CD4-positive, alpha-beta T cell (primary cell): ENCODE results near the gene CLHC1. TPM values are rescaled to one million over a fixed set of nuclear protein-coding genes. Genes with fewer than 3 reads are reported as not detected.
A peak's percentile ranks its signal among the peaks of the same experiment; 100 is the strongest.

Source experiments
- ATAC-seq: fragments of 200-7000 bp; cut with Tn5 transposase; one replicate; pipeline ENCODE4 v1.10.0; 2022; ENCODE audit warnings: mild to moderate bottlenecking; ENCODE audit not compliant: poor library complexity
- CTCF ChIA-PET: fragments of 350-600 bp; sonication (Branson Sonifier 250); formaldehyde crosslinking; loops from one replicate; lab custom pipeline; 2021; ENCODE audit warnings: antibody characterized with exemption, inconsistent platforms; lab: Charles Lee
- POLR2A ChIA-PET: fragments of 350-600 bp; sonication (Branson Sonifier 250); formaldehyde crosslinking; loops from one replicate; lab custom pipeline; 2021; ENCODE audit warnings: antibody characterized with exemption, inconsistent platforms; lab: Charles Lee
- DNase-seq, 14 experiments: peaks; one replicate each; pipeline ENCODE4 v3.0.0-alpha.2; 2013 to 2020; ENCODE audit warnings: mixed read lengths in 2 of 14
- H3K27ac ChIP-seq, 2 donors: one replicate each; pipeline versions ENCODE4 v1.5.1 to v1.7.0; 2013; ENCODE audit warnings: low read length in 2 of 2, low read depth in 1 of 2, mild to moderate bottlenecking in 1 of 2
- H3K27me3 ChIP-seq, 2 experiments: 1 replicate in 1 of 2; 2 replicates in 1 of 2; pipeline versions ENCODE4 v1.6.1 to v1.7.0; 2013; ENCODE audit warnings: low read length in 2 of 2, control low read depth in 1 of 2, mild to moderate bottlenecking in 1 of 2, moderate library complexity in 1 of 2; ENCODE audit not compliant: insufficient read depth in 2 of 2, control insufficient read depth in 1 of 2
- H3K36me3 ChIP-seq: one replicate; pipeline ENCODE4 v1.6.1; 2013; ENCODE audit warnings: low read length, control low read depth; ENCODE audit not compliant: insufficient read depth
- H3K4me1 ChIP-seq: one replicate; pipeline ENCODE4 v1.6.1; 2013; ENCODE audit warnings: low read length, control low read depth; ENCODE audit not compliant: insufficient read depth
- H3K4me3 ChIP-seq: one replicate; pipeline ENCODE4 v1.5.1; 2013; ENCODE audit warnings: mild to moderate bottlenecking, low read length, moderate library complexity
- H3K9me3 ChIP-seq, 2 experiments: 1 replicate in 1 of 2; 2 replicates in 1 of 2; pipeline versions ENCODE4 v1.6.1 to v1.7.0; 2013; ENCODE audit warnings: low read length in 2 of 2, mild to moderate bottlenecking in 2 of 2, control low read depth in 1 of 2, moderate library complexity in 1 of 2; ENCODE audit not compliant: control insufficient read depth in 1 of 2, insufficient read depth in 1 of 2
- H3K27ac Mint-ChIP-seq: one replicate; pipeline ENCODE4 v1.8.0; 2020; ENCODE audit warnings: mixed read lengths
- H3K27me3 Mint-ChIP-seq: one replicate; pipeline ENCODE4 v1.8.0; 2021; ENCODE audit warnings: mixed read lengths
- H3K36me3 Mint-ChIP-seq: one replicate; pipeline ENCODE4 v1.8.0; 2021; ENCODE audit warnings: low read depth, mixed read lengths
- H3K4me1 Mint-ChIP-seq: one replicate; pipeline ENCODE4 v1.8.0; 2021; ENCODE audit warnings: low read depth, mixed read lengths
- H3K4me3 Mint-ChIP-seq: one replicate; pipeline ENCODE4 v1.8.0; 2020; ENCODE audit warnings: mild to moderate bottlenecking, mixed read lengths
- H3K9me3 Mint-ChIP-seq: one replicate; pipeline ENCODE4 v1.8.0; 2020; ENCODE audit warnings: mixed read lengths
- intact Hi-C, 2 experiments: fragments of 100-400 bp; cut with DNase I in 1 of 2; cut with micrococcal nuclease in 1 of 2; formaldehyde crosslinking; loops; one replicate each; pipeline versions ENCODE4 v1.15.1 to v1.9.0; 2023 to 2025; cut with DNase I, micrococcal nuclease
- total RNA-seq, 174 experiments: library from RNA in 2 of 174; stranded (reverse) in 2 of 174; gene quantifications; one replicate each; pipeline ENCODE4 v1.2.3 and lab custom pipeline; 2021 to 2026
- TF ChIP-seq, protein P1 (sequence below): fragments of 200-600 bp; IDR thresholded peaks from one replicate; pipeline ENCODE4 v1.8.0; 2022; ENCODE audit warnings: antibody characterized with exemption, mild to moderate bottlenecking

Gene CLHC1
- total RNA-seq, 2 experiments from 2014 or later = 4.4 TPM

DNA sequence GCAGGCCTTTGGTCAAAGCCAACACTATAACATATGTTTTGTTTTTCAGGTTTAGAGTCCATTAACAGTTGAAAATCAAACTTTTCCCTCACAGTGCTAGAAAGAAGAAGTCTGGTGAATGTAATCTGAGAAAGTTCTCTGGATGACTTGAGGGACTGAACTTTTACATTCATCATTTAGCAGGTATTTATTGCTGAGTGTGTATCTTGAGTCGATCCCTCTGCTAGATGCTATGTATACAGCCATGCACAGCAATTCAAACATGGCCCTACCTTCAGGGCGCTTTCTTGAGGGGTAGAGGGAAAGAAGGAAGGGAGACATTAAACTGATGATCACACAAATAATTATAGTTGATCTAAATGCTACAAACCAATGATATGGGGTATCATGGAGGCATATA lies 89.6 kb downstream of the CLHC1 start:
- H3K27me3 Mint-ChIP-seq = no peaks in the 10 kb centered on the region
- H3K27me3 ChIP-seq = no peaks in the 10 kb centered on the region
- DNase-seq (no peak), ATAC-seq (no peak)
- no peaks in the 10 kb centered on the region for H3K36me3 ChIP-seq
- H3K27ac Mint-ChIP-seq = no peak overlapping the region
- CTCF ChIA-PET = no interaction called here
- intact Hi-C loops = no loop called here
- POLR2A ChIA-PET = interaction anchor here (1.8 kb wide), 1 partner anchor 92 kb away, joined by 4 read pairs; the partner anchor contains the start of gene RTN4
- H3K4me1 Mint-ChIP-seq = peaks cover 19% of the 10 kb centered on the region
- TF ChIP-seq, protein P1, sequence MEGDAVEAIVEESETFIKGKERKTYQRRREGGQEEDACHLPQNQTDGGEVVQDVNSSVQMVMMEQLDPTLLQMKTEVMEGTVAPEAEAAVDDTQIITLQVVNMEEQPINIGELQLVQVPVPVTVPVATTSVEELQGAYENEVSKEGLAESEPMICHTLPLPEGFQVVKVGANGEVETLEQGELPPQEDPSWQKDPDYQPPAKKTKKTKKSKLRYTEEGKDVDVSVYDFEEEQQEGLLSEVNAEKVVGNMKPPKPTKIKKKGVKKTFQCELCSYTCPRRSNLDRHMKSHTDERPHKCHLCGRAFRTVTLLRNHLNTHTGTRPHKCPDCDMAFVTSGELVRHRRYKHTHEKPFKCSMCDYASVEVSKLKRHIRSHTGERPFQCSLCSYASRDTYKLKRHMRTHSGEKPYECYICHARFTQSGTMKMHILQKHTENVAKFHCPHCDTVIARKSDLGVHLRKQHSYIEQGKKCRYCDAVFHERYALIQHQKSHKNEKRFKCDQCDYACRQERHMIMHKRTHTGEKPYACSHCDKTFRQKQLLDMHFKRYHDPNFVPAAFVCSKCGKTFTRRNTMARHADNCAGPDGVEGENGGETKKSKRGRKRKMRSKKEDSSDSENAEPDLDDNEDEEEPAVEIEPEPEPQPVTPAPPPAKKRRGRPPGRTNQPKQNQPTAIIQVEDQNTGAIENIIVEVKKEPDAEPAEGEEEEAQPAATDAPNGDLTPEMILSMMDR = no peak
- H3K4me3 ChIP-seq = no peak overlapping the region
- H3K27ac ChIP-seq = no peak overlapping the region
- peaks cover 6% of the 10 kb centered on the region for H3K4me1 ChIP-seq
- no peak overlapping the region for H3K4me3 Mint-ChIP-seq
- H3K9me3 ChIP-seq = no peaks in the 10 kb centered on the region
- no peaks in the 10 kb centered on the region for H3K36me3 Mint-ChIP-seq
- H3K9me3 Mint-ChIP-seq = no peaks in the 10 kb centered on the region

DNA sequence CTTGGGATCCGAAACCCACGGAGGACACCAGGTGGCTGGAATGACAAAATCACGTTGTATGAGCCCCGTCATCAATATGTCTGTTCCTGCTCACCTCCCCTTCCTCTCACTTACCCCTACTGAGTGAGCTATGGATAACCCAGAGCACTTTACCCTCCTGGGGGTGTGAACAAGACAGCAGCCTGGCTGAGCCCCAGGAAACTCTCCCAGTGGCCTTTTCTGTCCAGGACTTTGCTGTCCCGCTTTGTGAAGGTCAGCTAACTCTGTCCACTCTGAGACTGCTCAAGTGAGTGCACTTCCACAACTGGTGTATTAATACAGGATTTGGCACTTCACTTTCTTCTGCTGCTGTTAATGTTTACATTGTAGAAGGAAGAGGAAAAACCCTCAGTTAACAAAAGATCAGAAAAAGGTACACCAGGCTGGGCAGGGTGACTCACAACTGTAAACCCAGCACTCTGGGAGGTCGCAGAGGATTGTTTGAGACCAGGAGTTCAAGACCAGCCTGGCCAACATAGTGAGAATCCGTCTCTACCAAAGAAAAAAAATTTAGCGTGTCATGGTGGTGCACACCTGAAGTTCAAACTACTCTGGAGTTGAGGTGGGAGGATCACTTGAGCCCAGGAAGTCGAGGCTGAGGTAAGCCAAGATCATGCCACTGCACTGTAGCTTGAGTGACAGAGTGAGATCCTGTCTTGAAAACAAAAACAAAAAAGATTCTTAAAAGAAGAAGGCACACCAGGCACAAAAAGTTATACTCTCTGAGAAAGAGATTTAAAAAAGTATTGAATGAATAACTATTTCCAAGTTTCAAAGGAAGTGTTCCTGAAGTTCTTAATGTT lies 90.3 kb downstream of the CLHC1 start:
- no peak overlapping the region for H3K27ac Mint-ChIP-seq

DNA sequence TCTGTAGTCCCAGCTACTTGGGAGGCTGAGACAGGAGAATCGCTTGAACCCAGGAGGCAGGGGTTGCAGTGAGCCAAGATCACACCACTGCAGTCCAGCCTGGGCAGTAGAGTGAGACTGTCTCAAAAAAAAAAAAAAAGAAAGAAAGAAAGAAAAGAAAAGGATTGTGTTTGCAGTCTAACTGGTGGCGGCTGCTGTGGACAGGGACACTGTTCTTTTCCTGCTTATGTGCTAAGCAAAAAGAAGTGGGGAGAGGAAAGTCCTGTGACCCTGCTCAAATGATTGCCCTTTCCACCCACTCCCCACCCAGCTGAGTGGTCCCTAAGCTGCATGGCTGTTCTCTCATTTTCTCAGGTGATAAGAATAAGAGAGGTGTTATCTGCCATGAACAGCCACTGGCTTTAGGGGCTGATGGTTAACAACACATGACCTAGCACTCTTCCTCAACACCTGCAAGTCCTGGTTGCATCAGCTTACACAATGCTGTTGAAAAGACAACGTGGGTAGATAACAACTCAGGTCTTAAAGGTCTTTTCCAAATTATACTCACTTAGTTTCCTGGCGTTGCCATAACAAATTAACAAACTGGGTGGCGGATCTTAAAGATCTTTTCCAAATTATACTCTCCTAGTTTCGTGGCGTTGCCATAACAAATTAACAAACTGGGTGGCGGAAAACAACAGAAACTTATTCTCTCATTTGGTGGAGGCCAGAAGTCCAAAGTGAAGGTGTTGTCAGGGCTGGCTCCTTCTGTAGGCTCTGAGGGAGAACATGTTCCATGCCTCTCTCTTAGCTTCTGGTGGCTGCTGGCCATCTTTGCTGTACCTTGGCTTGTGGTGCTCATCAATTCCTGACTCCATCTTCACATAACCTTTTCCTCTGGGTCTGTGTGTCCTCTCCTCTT lies 91.5 kb downstream of the CLHC1 start:
- CTCF ChIA-PET = no interaction called here
- DNase-seq = no peak
- H3K4me3 ChIP-seq = no peak overlapping the region
- H3K27me3 ChIP-seq = no peaks in the 10 kb centered on the region
- H3K4me1 ChIP-seq = peaks cover 13% of the 10 kb centered on the region
- TF ChIP-seq, protein P1 = no peak
- no peak overlapping the region for H3K4me3 Mint-ChIP-seq
- no peak overlapping the region for H3K27ac ChIP-seq
- H3K36me3 Mint-ChIP-seq = no peaks in the 10 kb centered on the region
- H3K4me1 Mint-ChIP-seq = peaks cover 32% of the 10 kb centered on the region
- H3K27me3 Mint-ChIP-seq = no peaks in the 10 kb centered on the region
- POLR2A ChIA-PET = no interaction called here
- intact Hi-C loops = no loop called here
- no peak overlapping the region for H3K27ac Mint-ChIP-seq
- H3K9me3 ChIP-seq = no peaks in the 10 kb centered on the region
- ATAC-seq = no peak
- H3K36me3 ChIP-seq = no peaks in the 10 kb centered on the region
- H3K9me3 Mint-ChIP-seq = no peaks in the 10 kb centered on the region

More for the DNA sequence above, 90.3 kb downstream of the CLHC1 start:
- H3K4me1 ChIP-seq = peaks cover 6% of the 10 kb centered on the region
- no peaks in the 10 kb centered on the region for H3K36me3 ChIP-seq
- H3K27me3 ChIP-seq = no peaks in the 10 kb centered on the region
- POLR2A ChIA-PET = interaction anchor here (1.8 kb wide), 1 partner anchor 91 kb away, joined by 4 read pairs; the partner anchor contains the start of gene RTN4
- peak in 2 of 14 experiments; percentile 14 to 30 for DNase-seq
- TF ChIP-seq, protein P1 = no peak
- intact Hi-C loops = no loop called here
- H3K9me3 Mint-ChIP-seq = no peaks in the 10 kb centered on the region
- no peaks in the 10 kb centered on the region for H3K36me3 Mint-ChIP-seq
- CTCF ChIA-PET = no interaction called here
- H3K9me3 ChIP-seq = no peaks in the 10 kb centered on the region
- H3K4me3 Mint-ChIP-seq = no peak overlapping the region
- ATAC-seq = peak; percentile 26
- H3K4me3 ChIP-seq = no peak overlapping the region
- H3K27me3 Mint-ChIP-seq = no peaks in the 10 kb centered on the region
- H3K27ac ChIP-seq = no peak overlapping the region
- H3K4me1 Mint-ChIP-seq = peaks cover 21% of the 10 kb centered on the region
